K562 (cell line): ENCODE data around the gene TPCN1. TPM values are rescaled to one million over a fixed set of nuclear protein-coding genes. Genes with fewer than 3 reads are reported as not detected.

ENCODE experiments used
- ATAC-seq: fragments of 200-7000 bp; cut with Tn5 transposase; 3 replicates; pipeline ENCODE4 v1.9.1; 2020; ENCODE audit warnings: moderate library complexity
- BruUV-seq: library from RNA; stranded (reverse); fragments of 400-500 nt; replicated peaks from 2 replicates; lab custom pipeline; 2021; lab: Mats Ljungman, UMichigan
- CTCF ChIA-PET: fragments of 300-600 bp; formaldehyde crosslinking; extraction: SDS; loops from one replicate; lab custom pipeline; 2021; ENCODE audit warnings: low intra/inter-chr PET ratio; lab: Yijun Ruan, JAX
- POLR2A ChIA-PET: fragments of 300-600, 350-650 bp; sonication (Branson Sonifier 250); formaldehyde crosslinking; extraction: SDS; loops from one replicate; lab custom pipeline; 2021; ENCODE audit warnings: antibody characterized with exemption, inconsistent platforms; lab: Yijun Ruan, JAX
- DNase-seq, 4 experiments: peaks; one replicate each; pipeline versions ENCODE4 v3.0.0 to v3.0.0-alpha.2; 2011 to 2018; ENCODE audit warnings: low spot score in 3 of 4, mixed read lengths in 3 of 4; ENCODE audit errors: extremely low read depth in 1 of 4
- FAIRE-seq: peaks from 2 replicates; lab custom pipeline; 2011; peaks lifted over from hg19 to GRCh38; lab: Jason Lieb, UNC
- H2AFZ ChIP-seq: 2 replicates; pipeline ENCODE4 v1.6.0; 2011; ENCODE audit warnings: low read depth, low read length, control low read depth, inconsistent platforms
- H3K27ac ChIP-seq: fragments of 200-600 bp; 3 replicates; pipeline ENCODE4 v1.8.0; 2011; ENCODE audit warnings: low read depth, mild to moderate bottlenecking, control low read depth, inconsistent platforms, low read length, moderate library complexity, mixed read lengths; ENCODE audit errors: extremely low read depth
- H3K27me3 ChIP-seq, 2 experiments: fragments of 300-600 bp in 1 of 2; 2 replicates in 1 of 2; 3 replicates in 1 of 2; pipeline versions ENCODE4 v1.6.0 to v1.8.0; 2011; ENCODE audit warnings: inconsistent platforms in 2 of 2, low read length in 2 of 2, mild to moderate bottlenecking in 1 of 2, mixed read lengths in 1 of 2, moderate library complexity in 1 of 2; ENCODE audit not compliant: control insufficient read depth in 2 of 2, insufficient read depth in 2 of 2
- H3K36me3 ChIP-seq: fragments of 300-600 bp; 3 replicates; pipeline ENCODE4 v1.8.0; 2011; ENCODE audit warnings: mild to moderate bottlenecking, low read length, inconsistent platforms; ENCODE audit not compliant: control insufficient read depth, insufficient read depth
- H3K4me1 ChIP-seq, 2 experiments: fragments of 200-600 bp in 1 of 2; replicated peaks in 1 of 2; 2 replicates in 1 of 2; 3 replicates in 1 of 2; pipeline versions ENCODE4 v1.5.1 to v1.8.0; 2011; ENCODE audit warnings: inconsistent platforms in 2 of 2, low read length in 2 of 2, mild to moderate bottlenecking in 1 of 2, mixed read lengths in 1 of 2, moderate library complexity in 1 of 2; ENCODE audit not compliant: control insufficient read depth in 2 of 2, insufficient read depth in 2 of 2
- H3K4me2 ChIP-seq: 2 replicates; pipeline ENCODE4 v1.6.1; 2011; ENCODE audit warnings: low read length, control low read depth, inconsistent platforms, mixed read lengths; ENCODE audit not compliant: insufficient read depth
- H3K4me3 ChIP-seq: fragments of 200-600 bp; sonication (generic), shearing (Covaris generic); 2 replicates; pipeline ENCODE4 v1.5.1; 2016; ENCODE audit warnings: control low read depth, inconsistent platforms
- H3K79me2 ChIP-seq: fragments of 200-600 bp; 3 replicates; pipeline ENCODE4 v1.8.0; 2011; ENCODE audit warnings: low read length, inconsistent platforms; ENCODE audit not compliant: control insufficient read depth, insufficient read depth
- H3K9ac ChIP-seq, 2 experiments: 2 replicates each; pipeline versions ENCODE4 v1.6.0 to v1.6.1; 2011; ENCODE audit warnings: low read depth in 2 of 2, low read length in 2 of 2, control low read depth in 1 of 2, inconsistent platforms in 1 of 2, mild to moderate bottlenecking in 1 of 2, mixed read lengths in 1 of 2; ENCODE audit not compliant: insufficient read depth in 1 of 2
- H3K9me1 ChIP-seq: one replicate; pipeline ENCODE4 v1.6.0; 2011; ENCODE audit warnings: inconsistent platforms, mild to moderate bottlenecking, low read length, moderate library complexity; ENCODE audit not compliant: control insufficient read depth, insufficient read depth
- H3K9me3 ChIP-seq: replicated peaks from 2 replicates; pipeline ENCODE4 v1.5.1; 2011; ENCODE audit warnings: low read depth, low read length, inconsistent platforms; ENCODE audit not compliant: control insufficient read depth, insufficient read depth
- H4K20me1 ChIP-seq: replicated peaks from 2 replicates; pipeline ENCODE4 v1.6.1; 2011; ENCODE audit warnings: low read length, inconsistent platforms, mixed read lengths; ENCODE audit not compliant: control insufficient read depth, insufficient read depth
- ATF1 ChIP-seq, 2 experiments: fragments of 450-650 bp in 1 of 2; IDR thresholded peaks; 2 replicates each; pipeline ENCODE4 v1.6.1; 2016; ENCODE audit warnings: missing compliant biosample characterization in 1 of 2, missing genetic modification characterization in 1 of 2
- DPF2 ChIP-seq: fragments of 450-650 bp; IDR thresholded peaks from 2 replicates; pipeline ENCODE4 v1.6.1; 2016
- ERF ChIP-seq: fragments of 450-650 bp; formaldehyde crosslinking; IDR thresholded peaks from 2 replicates; pipeline ENCODE4 v1.4.0; 2020; ENCODE audit warnings: mild to moderate bottlenecking, mixed read lengths
- ETV6 ChIP-seq, 3 experiments: fragments of 150-350 bp in 1 of 3; sonication (generic) in 1 of 3; formaldehyde crosslinking in 1 of 3; IDR thresholded peaks; 2 replicates each; pipeline versions ENCODE4 v1.6.1 to v1.8.0; 2014 to 2022; ENCODE audit warnings: borderline replicate concordance in 2 of 3, low read depth in 2 of 3, antibody characterized with exemption in 1 of 3, low read length in 1 of 3, mild to moderate bottlenecking in 1 of 3, missing genetic modification reagents in 1 of 3
- FOXK1 ChIP-seq: sonication (generic); formaldehyde crosslinking; IDR thresholded peaks from 2 replicates; pipeline ENCODE4 v1.8.0; 2022; ENCODE audit warnings: missing genetic modification reagents, mild to moderate bottlenecking, borderline replicate concordance
- JUNB ChIP-seq: fragments of 450-650 bp; formaldehyde crosslinking; conservative IDR thresholded peaks from 2 replicates; pipeline ENCODE4 v1.4.0; 2020; ENCODE audit warnings: mild to moderate bottlenecking
- MTF1 ChIP-seq: fragments of 250-450 bp; sonication (Bioruptor Pico); IDR thresholded peaks from 2 replicates; pipeline ENCODE4 v1.9.0; 2021; ENCODE audit warnings: moderate library complexity, mild to moderate bottlenecking, inconsistent platforms, borderline replicate concordance
- NFIC ChIP-seq: fragments of 450-650 bp; IDR thresholded peaks from 2 replicates; pipeline ENCODE4 v1.6.1; 2017; ENCODE audit warnings: mild to moderate bottlenecking, inconsistent platforms
- POLR3A ChIP-seq: IDR thresholded peaks from 2 replicates; pipeline ENCODE4 v1.6.1; 2011; ENCODE audit warnings: borderline replicate concordance, mild to moderate bottlenecking, moderate library complexity; ENCODE audit not compliant: insufficient read length, insufficient read depth; ENCODE audit errors: extremely low read depth
- SIRT6 ChIP-seq: IDR thresholded peaks from one replicate; pipeline ENCODE4 v1.6.1; 2012; ENCODE audit warnings: low read depth, mild to moderate bottlenecking, control low read depth, inconsistent platforms, low read length, moderate library complexity
- SPI1 ChIP-seq: IDR thresholded peaks from 2 replicates; pipeline ENCODE4 v1.6.1; 2011; ENCODE audit warnings: low read depth, low read length, control low read depth, borderline replicate concordance
- ZNF316 ChIP-seq: fragments of 450-650 bp; IDR thresholded peaks from 2 replicates; pipeline ENCODE4 v1.6.1; 2016
- ZNF79 ChIP-seq: fragments of 250-450 bp; sonication (Bioruptor Pico); IDR thresholded peaks from 2 replicates; pipeline ENCODE4 v1.4.0; 2020; ENCODE audit warnings: low read depth, mild to moderate bottlenecking, moderate library complexity
- WGBS: fragments of 100-300 bp; shearing (Covaris generic); methylation state at CpG from one replicate; pipeline ENCODE4 v1.1.6; 2016; ENCODE audit warnings: low coverage, mixed read lengths; ENCODE audit not compliant: insufficient coverage; ENCODE audit errors: missing lambda C conversion rate; 5-methylcytosine and 5-hydroxymethylcytosine counted together
- in situ Hi-C: fragments of 300-500 bp; cut with MboI; formaldehyde crosslinking; loops from 4 replicates; pipeline ENCODE4 v1.15.0; 2018; ENCODE audit warnings: inconsistent platforms, mixed read lengths
- intact Hi-C: fragments of 100-400 bp; cut with micrococcal nuclease; formaldehyde crosslinking; loops from 2 replicates; pipeline ENCODE4 v1.14.2; 2022
- polyA plus RNA-seq, 8 experiments: library from polyadenylated mRNA; depleted of rRNA in 4 of 8; stranded (reverse) in 5 of 8; unstranded in 3 of 8; fragments of >200 nt; fragmentation: Nextera tagmentation in 2 of 8; fragmentation: Illumina TruSeq in 1 of 8; extraction: Ambion mirVana in 2 of 8; extraction: Trizol in 1 of 8; gene quantifications; 2 replicates each; pipeline versions ENCODE4 v1.2.1 to v1.2.3, GENCODE V29; 2011 to 2014; ENCODE audit warnings: inconsistent platforms in 1 of 8, missing spikeins in 1 of 8
- total RNA-seq, 7 experiments: library from RNA; depleted of rRNA in 6 of 7; stranded (reverse); fragments of >200 nt in 6 of 7; fragmentation: Illumina TruSeq in 2 of 7; extraction: Trizol in 2 of 7; gene quantifications; 2 replicates each; pipeline versions ENCODE4 v1.2.1 to v1.2.3, GENCODE V29; 2011 to 2021; ENCODE audit warnings: low replicate concordance in 1 of 7
- TF ChIP-seq, protein P1 (sequence below): sonication (generic); formaldehyde crosslinking; IDR thresholded peaks from 2 replicates; pipeline ENCODE4 v1.8.0; 2022; ENCODE audit warnings: missing genetic modification reagents, mild to moderate bottlenecking, borderline replicate concordance
- TF ChIP-seq, protein P2 (sequence below): sonication (generic); formaldehyde crosslinking; IDR thresholded peaks from 2 replicates; pipeline ENCODE4 v1.8.0; 2023; ENCODE audit warnings: mild to moderate bottlenecking, missing genetic modification reagents

TPCN1 gene
- total and polyA plus RNA-seq, 9 of the 15 experiments (the other 6 are each of a cell fraction or from before 2014, with no cell fraction given), result 0.80 to 23.8 (median 7.4) TPM

DNA sequence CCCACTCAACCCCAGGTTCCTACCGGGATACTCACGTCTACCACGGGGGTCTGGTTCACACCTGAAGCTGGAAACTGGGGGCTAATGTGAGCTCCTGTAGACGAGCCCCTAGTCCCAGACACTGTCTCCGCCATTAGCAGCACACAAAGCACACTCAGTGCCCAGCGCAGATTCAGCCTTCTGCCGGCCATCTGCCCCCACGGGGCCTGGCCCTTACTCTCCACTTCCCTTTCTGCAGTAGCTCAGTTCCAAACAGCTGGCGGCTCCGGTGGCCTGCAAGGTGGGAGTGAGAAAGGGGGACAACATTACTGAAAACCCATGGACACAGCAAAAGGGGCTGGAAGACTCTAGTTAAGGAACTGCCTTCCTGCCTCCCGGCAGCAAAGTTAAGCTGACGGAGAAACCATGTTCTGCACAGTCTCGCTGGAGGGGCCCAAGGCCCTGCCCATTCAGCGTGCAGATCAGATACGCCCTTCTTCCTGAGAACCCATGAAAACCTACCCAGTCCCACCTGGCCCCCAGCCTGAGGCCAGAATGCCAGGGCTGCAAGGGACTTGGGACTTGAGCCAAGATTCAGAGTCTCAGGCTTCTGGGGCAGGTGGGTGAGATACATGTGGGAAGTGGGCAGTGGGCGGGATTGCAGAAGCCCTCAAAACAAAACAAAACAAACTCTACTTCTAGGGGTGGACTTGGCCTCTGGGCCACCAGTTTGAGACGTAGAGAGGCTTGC, 111.6 kb downstream of the TPCN1 start:
- no TSS peak for BruUV-seq
- DNase-seq, result no peak
- WGBS, result 90% methylated on average over 17 of the region's 17 CpGs
- H3K9me3 ChIP-seq, result no peaks in the 10 kb centered on the region
- no peaks in the 10 kb centered on the region for H3K9me1 ChIP-seq
- H4K20me1 ChIP-seq, result no peaks in the 10 kb centered on the region
- intact Hi-C loops, result no loop called here
- peaks cover 48% of the 10 kb centered on the region; the same call in 2 of the 3 replicates for H3K36me3 ChIP-seq
- CTCF ChIA-PET, result no interaction called here
- POLR2A ChIA-PET, result interaction anchor here (0.6 to 1.0 kb wide), 2 partner anchors 33 to 148 kb away, joined by 3 read pairs; partner anchors contain the start of gene DDX54
- no peak for FAIRE-seq
- H3K27ac ChIP-seq, result no peak overlapping the region
- H3K4me3 ChIP-seq, result no peak overlapping the region
- H3K79me2 ChIP-seq, result peaks cover 18% of the 10 kb centered on the region
- TF ChIP-seq, protein P1, sequence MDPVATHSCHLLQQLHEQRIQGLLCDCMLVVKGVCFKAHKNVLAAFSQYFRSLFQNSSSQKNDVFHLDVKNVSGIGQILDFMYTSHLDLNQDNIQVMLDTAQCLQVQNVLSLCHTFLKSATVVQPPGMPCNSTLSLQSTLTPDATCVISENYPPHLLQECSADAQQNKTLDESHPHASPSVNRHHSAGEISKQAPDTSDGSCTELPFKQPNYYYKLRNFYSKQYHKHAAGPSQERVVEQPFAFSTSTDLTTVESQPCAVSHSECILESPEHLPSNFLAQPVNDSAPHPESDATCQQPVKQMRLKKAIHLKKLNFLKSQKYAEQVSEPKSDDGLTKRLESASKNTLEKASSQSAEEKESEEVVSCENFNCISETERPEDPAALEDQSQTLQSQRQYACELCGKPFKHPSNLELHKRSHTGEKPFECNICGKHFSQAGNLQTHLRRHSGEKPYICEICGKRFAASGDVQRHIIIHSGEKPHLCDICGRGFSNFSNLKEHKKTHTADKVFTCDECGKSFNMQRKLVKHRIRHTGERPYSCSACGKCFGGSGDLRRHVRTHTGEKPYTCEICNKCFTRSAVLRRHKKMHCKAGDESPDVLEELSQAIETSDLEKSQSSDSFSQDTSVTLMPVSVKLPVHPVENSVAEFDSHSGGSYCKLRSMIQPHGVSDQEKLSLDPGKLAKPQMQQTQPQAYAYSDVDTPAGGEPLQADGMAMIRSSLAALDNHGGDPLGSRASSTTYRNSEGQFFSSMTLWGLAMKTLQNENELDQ, result no peak
- TF ChIP-seq ZNF316 (no peak), MTF1 (no peak), JUNB (CRISPR knock-in tag) (no peak), POLR3A (no peak), NFIC (0 out of 2 replicates have a peak, but pooled peaks have one; percentile 26), ATF1 (CRISPR knock-in tag; IDR thresholded peaks at IDR 0.05) (no peak), ATF1 (tag; IDR thresholded peaks at IDR 0.05) (no peak), ERF (CRISPR knock-in tag) (no peak), ZNF79 (no peak), FOXK1 (CRISPR knock-in tag) (peak; percentile 48; the same call in 1 of the 2 replicates), ETV6 (IDR thresholded peaks at IDR 0.05; ENCODE audit: borderline replicate concordance in 1 of 2, low read depth in 2 of 2, low read length in 1 of 2) (no peak), ETV6 (CRISPR knock-in tag; IDR thresholded peaks at IDR 0.05; ENCODE audit: borderline replicate concordance) (no peak), SIRT6 (no peak), DPF2 (no peak), SPI1 (peak; percentile 31; the same call in 1 of the 2 replicates)
- TF ChIP-seq, protein P2, sequence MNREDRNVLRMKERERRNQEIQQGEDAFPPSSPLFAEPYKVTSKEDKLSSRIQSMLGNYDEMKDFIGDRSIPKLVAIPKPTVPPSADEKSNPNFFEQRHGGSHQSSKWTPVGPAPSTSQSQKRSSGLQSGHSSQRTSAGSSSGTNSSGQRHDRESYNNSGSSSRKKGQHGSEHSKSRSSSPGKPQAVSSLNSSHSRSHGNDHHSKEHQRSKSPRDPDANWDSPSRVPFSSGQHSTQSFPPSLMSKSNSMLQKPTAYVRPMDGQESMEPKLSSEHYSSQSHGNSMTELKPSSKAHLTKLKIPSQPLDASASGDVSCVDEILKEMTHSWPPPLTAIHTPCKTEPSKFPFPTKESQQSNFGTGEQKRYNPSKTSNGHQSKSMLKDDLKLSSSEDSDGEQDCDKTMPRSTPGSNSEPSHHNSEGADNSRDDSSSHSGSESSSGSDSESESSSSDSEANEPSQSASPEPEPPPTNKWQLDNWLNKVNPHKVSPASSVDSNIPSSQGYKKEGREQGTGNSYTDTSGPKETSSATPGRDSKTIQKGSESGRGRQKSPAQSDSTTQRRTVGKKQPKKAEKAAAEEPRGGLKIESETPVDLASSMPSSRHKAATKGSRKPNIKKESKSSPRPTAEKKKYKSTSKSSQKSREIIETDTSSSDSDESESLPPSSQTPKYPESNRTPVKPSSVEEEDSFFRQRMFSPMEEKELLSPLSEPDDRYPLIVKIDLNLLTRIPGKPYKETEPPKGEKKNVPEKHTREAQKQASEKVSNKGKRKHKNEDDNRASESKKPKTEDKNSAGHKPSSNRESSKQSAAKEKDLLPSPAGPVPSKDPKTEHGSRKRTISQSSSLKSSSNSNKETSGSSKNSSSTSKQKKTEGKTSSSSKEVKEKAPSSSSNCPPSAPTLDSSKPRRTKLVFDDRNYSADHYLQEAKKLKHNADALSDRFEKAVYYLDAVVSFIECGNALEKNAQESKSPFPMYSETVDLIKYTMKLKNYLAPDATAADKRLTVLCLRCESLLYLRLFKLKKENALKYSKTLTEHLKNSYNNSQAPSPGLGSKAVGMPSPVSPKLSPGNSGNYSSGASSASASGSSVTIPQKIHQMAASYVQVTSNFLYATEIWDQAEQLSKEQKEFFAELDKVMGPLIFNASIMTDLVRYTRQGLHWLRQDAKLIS, result no peak
- H3K9ac ChIP-seq, result peak overlapping the region in 1 of 2 experiments; percentile 22; a peak in 3 of 4 replicates
- H3K4me2 ChIP-seq, result peak overlapping the region; percentile 95
- ATAC-seq, result no peak
- in situ Hi-C loops, result no loop called here
- no peak overlapping the region for H2AFZ ChIP-seq
- H3K27me3 ChIP-seq, result no peaks in the 10 kb centered on the region
- peaks cover 22 to 24% of the 10 kb centered on the region in 2 experiments for H3K4me1 ChIP-seq
